Measurements from ENCODE around the gene ADAM12.

GRCh38 chr10:126073606-126074005 lies 314.7 kb downstream of the ADAM12 start:
- TF ChIP-seq CTCF (IDR thresholded peaks at IDR 0.05) (no peak), POLR2A (IDR thresholded peaks at IDR 0.05) (no peak)
